ENCODE results near the gene MCC.

MCC gene

GRCh38 chr5:113106821-113107220 lies 381.4 kb downstream of the MCC start:
- DNase-seq (ENCODE audit: low spot score), result no peak

DNA sequence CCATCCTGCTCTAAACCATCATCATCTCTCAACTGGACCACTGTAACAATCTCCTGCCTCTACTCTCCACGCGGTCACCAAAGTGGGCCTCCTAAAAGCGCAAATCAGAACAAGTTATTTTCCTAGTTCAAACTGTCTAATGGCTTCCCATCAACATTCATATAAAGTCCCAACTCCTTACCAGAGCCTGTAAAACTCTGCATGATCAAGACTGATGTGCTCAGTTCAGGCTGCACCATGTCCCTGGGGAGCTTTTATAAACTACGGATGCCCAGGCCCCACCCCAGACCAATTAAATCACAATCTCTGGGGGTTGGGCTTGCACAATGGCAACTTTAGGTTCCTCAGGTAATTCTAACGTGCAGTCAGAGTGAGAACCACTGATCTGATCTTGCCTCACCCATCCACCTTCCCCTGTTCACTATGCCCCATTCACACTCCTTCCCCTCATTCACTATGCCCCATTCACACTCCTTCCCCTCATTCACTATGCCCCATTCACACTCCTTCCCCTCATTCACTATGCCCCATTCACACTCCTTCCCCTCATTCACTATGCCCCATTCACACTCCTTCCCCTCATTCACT lies 382.5 kb downstream of the MCC start:
- no peak for DNase-seq (ENCODE audit: low spot score)

DNA sequence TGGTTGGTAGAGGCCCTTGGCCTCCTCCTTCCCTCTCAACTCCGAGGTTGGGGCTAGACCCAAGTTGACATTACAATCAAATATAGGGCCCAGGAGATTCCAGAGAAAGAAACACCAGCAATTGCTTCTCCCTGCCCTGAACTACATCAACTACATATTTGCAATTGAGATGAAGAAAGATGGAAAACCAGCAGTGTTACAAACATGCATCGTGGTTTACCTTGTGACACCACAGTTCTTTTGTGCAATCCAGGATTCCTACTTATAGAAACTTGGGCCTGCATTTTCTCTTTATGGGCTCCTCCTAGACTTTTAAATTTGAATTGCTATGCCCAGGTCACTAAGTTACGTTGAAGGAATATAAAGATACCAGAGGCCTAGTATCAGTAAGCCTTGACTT lies 384.9 kb downstream of the MCC start:
- DNase-seq (ENCODE audit: low spot score), result no peak

GRCh38 chr5:113102121-113102531 lies 386.1 kb downstream of the MCC start:
- no peak for DNase-seq (ENCODE audit: low spot score)

- no peak for DNase-seq (ENCODE audit: low spot score)
Measured at GRCh38 chr5:113100981-113101380, 387.3 kb downstream of the MCC start.

DNA sequence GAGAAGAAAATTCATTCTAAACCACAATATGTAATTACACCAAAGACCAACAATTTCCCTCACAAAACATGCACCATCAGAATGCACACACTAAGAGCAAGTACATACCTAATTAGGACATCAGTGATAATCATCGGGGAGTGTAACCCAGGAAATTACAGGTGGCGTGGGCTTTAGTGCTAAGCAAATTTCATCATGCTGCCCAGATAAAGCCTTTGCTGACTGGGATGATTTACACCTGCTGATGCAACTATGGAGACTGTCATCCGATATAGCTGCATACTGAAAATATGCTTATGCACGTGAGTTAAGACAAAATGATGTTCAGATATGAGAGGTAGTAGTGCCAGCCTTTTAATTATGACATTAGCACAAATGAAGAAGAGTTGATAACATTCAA lies 388.4 kb downstream of the MCC start:
- DNase-seq (ENCODE audit: low spot score), result no peak

DNA sequence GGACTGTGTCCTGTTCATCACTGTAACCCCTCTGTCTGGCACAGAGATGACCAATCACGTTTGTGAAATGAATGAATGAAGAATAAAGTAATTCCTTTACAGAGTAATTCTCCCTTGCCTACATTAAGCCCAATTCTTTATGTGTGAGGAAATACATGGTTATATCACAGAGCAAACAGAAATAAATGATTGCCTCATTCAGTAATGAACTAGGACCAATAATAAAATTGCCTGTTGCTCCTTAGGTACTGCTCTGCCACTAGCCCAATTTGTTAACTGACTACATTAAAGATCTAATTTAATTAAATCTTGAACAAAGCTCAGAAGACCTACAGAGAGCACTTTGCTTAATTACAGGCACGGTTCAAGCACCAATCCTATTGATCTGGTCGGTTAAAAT lies 389.9 kb downstream of the MCC start:
- DNase-seq (ENCODE audit: low spot score), result no peak

- DNase-seq (ENCODE audit: low spot score), result no peak
Measured at GRCh38 chr5:113095831-113096230, 392.4 kb downstream of the MCC start.

DNA sequence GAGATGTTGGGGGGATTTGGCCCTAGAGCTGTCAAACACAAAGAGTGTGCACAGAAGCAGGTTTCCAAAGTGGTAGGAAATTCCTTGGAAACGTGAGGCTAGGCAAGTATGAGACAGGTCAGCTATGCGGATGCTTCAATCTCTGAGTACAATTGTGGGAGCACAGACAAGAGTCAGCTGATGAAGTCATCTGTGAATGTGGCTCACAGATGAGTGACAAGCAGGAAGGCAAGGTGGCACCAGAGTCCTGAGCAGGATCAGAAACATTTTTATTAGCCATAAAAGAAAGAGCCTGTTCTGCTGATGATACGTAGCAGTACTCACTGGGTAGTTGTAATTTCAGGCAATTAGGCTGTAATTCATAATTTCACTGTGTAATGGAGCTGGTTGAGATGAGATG lies 394.7 kb downstream of the MCC start:
- DNase-seq (ENCODE audit: low spot score), result no peak

DNA sequence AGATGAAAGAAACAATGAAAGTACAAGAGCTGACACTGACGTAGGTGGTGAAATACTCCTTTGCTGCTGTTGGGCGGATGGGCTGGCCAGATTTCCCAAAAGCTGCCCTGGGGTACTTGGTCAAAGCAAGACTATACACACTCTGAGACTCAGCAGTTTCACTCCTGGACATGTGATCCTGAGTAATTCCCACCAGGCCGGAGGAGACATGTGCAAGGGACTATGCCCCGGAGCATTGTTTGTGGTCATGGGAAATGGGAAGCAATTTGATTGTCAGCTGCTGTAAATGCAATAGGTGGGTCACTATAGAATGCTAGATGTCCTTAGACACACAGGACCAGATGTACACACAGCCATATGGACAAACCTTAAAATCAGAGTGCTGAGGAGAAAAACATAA lies 395.6 kb downstream of the MCC start:
- no peak for DNase-seq (ENCODE audit: low spot score)

- no peak for DNase-seq (ENCODE audit: low spot score)
Measured at GRCh38 chr5:113091622-113092021, 396.6 kb downstream of the MCC start.

DNA sequence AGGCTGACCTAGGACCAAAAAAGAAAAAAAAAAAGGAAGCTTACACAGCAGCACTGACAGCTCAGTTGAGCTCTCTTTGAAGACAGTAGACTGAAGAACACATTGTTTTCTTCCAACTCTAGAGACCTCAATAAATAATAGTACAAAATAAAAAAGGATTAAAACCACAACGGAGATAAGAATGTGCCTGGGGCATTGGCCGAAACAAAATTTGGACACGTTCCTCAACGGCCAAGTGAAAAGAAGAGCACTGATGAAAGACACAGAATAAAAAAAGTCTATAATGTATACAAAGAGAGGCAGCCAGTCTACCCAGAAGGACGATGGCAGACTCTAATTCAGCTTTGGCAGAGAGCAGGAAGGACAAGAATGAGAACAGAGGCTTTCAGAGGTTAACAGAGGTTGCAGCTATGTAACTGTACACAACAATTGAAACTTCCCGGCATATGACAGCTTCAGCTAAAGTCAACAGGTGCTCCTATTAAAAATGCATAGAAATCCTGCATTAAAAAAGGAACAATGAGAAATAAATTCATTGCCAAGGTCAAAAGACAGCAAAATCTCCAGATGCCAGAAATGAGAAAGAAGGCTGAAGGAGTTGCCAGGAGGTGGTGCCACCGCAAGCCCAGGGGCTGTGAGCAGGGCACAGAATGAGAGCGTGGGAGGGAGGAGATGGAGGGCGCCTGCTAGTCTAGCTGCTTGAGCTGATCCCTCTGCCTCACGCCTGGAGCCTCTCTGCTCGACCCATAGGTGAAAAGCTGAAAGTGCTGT lies 397.7 kb downstream of the MCC start:
- DNase-seq (ENCODE audit: low spot score), result no peak

DNA sequence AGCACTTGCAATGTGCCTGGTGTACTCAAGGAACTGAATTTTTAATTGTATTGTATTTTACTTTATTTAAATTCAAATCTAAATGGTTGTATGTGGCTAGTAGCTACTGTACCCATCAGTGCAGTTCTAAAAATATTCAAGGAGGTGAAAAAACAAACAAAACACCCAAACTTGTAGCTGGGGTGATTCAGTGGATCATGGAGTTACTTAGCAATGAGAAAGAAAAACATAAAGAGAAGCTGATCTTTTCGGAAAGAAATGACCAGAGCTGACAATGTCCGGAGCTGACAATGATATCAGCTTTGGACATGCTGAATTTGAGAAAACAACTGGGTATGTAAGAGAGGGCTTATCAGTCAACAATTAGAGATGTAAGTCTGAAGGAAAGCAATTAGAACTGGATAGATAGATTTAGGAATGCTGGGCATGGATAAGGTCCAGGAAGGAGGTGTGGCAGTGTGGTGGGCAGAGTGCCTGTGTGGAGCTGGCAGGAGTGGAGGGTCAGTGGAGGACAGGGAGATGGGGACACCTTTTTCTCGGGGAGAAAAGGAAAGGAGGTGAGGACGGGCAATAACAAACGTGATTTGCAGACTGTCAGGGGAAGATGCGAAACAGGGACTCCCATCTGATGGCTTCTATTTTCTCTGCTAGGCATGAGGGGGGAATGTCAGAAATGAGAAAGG lies 398.5 kb downstream of the MCC start:
- DNase-seq (ENCODE audit: low spot score), result no peak

DNA sequence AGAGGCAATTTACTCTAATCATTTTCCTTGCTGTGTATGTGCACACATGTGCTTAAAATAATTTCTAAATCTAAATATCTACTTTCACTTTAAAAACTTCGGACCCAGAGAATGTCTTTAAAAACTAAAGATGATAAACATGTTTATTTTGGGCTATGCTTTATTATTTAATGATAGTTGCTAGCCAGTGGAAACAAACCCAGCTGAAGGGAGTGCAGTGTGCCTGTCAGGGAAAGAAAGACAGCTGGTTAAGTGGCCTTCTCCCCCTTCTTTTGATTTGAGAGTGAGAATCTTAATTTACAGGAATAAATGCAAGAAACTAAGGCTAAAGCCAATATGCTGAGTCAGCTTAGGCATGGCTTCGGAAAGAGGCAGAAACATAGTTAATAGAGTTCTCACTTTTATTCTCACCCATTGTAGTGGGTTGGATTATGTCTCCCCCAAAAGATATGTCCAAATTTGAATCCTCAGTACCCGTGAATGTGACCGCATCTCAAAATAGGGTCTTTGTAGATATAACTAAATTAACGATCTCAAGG lies 400.2 kb downstream of the MCC start:
- no peak for DNase-seq (ENCODE audit: low spot score)

GRCh38 chr5:113085880-113086409 lies 402.3 kb downstream of the MCC start:
- DNase-seq (ENCODE audit: low spot score), result no peak

- no peak for DNase-seq (ENCODE audit: low spot score)
Measured at GRCh38 chr5:113085084-113085414, 403.2 kb downstream of the MCC start.

- DNase-seq (ENCODE audit: low spot score), result no peak
Measured at GRCh38 chr5:113084402-113085083, 403.7 kb downstream of the MCC start.

GRCh38 chr5:113083481-113083880 lies 404.8 kb downstream of the MCC start:
- no peak for DNase-seq (ENCODE audit: low spot score)

GRCh38 chr5:113082547-113082905 lies 405.7 kb downstream of the MCC start:
- DNase-seq (ENCODE audit: low spot score), result no peak

GRCh38 chr5:113081881-113082546 lies 406.2 kb downstream of the MCC start:
- no peak for DNase-seq (ENCODE audit: low spot score)

GRCh38 chr5:113081091-113081839 lies 407.0 kb downstream of the MCC start:
- DNase-seq (ENCODE audit: low spot score), result no peak
